Caco-2 (cell line): ENCODE data around the gene LMAN2. TPM values are rescaled to one million over a fixed set of nuclear protein-coding genes. Genes with fewer than 3 reads are reported as not detected.

Experiments used
- BruUV-seq: library from RNA; stranded (reverse); fragments of 400-500 nt; replicated peaks from 2 replicates; lab custom pipeline; 2021; lab: Mats Ljungman, UMichigan
- CTCF ChIA-PET: fragments of 300-600 bp; sonication (Branson Sonifier 250); formaldehyde crosslinking; loops from one replicate; lab custom pipeline; 2022; ENCODE audit warnings: antibody characterized with exemption; lab: Charles Lee
- POLR2A ChIA-PET: fragments of 300-600 bp; sonication (Branson Sonifier 250); formaldehyde crosslinking; loops from one replicate; lab custom pipeline; 2022; ENCODE audit warnings: antibody characterized with exemption; lab: Charles Lee
- DNase-seq, 2 experiments: peaks; one replicate each; pipeline versions ENCODE4 v3.0.0 to v3.0.0-alpha.2; 2020 to 2022
- H3K27me3 ChIP-seq: replicated peaks from 2 replicates; pipeline ENCODE4 v1.6.0; 2011; ENCODE audit warnings: low read length; ENCODE audit not compliant: control insufficient read depth, insufficient read depth
- H3K36me3 ChIP-seq: 2 replicates; pipeline ENCODE4 v1.5.1; 2011; ENCODE audit warnings: low read length; ENCODE audit not compliant: control insufficient read depth, insufficient read depth
- H3K4me1 ChIP-seq: fragments of 250-450 bp; sonication (Bioruptor Pico); 2 replicates; pipeline ENCODE4 v1.5.1; 2020; ENCODE audit warnings: mild to moderate bottlenecking
- H3K4me3 ChIP-seq: 2 replicates; pipeline ENCODE4 v1.5.1; 2011; ENCODE audit warnings: low read depth, mild to moderate bottlenecking, control low read depth, low read length
- H3K9me3 ChIP-seq: fragments of 250-450 bp; sonication (Bioruptor Pico); 2 replicates; pipeline ENCODE4 v1.5.1; 2020; ENCODE audit warnings: mild to moderate bottlenecking, moderate library complexity
- H3K27ac Mint-ChIP-seq: one replicate; pipeline ENCODE4 v1.8.0; 2022; ENCODE audit warnings: mixed read lengths; ENCODE audit not compliant: unreplicated experiment
- H3K27me3 Mint-ChIP-seq: one replicate; pipeline ENCODE4 v1.8.0; 2022; ENCODE audit warnings: mixed read lengths; ENCODE audit not compliant: insufficient read depth, unreplicated experiment
- H3K36me3 Mint-ChIP-seq: one replicate; pipeline ENCODE4 v1.8.0; 2022; ENCODE audit warnings: mild to moderate bottlenecking, mixed read lengths; ENCODE audit not compliant: insufficient read depth, unreplicated experiment
- H3K4me1 Mint-ChIP-seq: one replicate; pipeline ENCODE4 v1.8.0; 2022; ENCODE audit warnings: low read depth, mixed read lengths; ENCODE audit not compliant: unreplicated experiment
- H3K4me3 Mint-ChIP-seq: one replicate; pipeline ENCODE4 v1.8.0; 2022; ENCODE audit warnings: mild to moderate bottlenecking, moderate library complexity, mixed read lengths; ENCODE audit not compliant: unreplicated experiment
- H3K9me3 Mint-ChIP-seq: one replicate; pipeline ENCODE4 v1.8.0; 2022; ENCODE audit warnings: mixed read lengths; ENCODE audit not compliant: unreplicated experiment
- intact Hi-C: fragments of 100-400 bp; cut with micrococcal nuclease; formaldehyde crosslinking; loops from one replicate; pipeline ENCODE4 v1.10.0; 2022; ENCODE audit not compliant: unreplicated experiment
- total RNA-seq: library from RNA; stranded (reverse); gene quantifications from 2 replicates; pipeline ENCODE4 v1.2.3, GENCODE V29; 2022
- TF ChIP-seq, protein P1 (sequence below), 2 experiments: fragments of 200-600 bp in 1 of 2; IDR thresholded peaks; 1 replicate in 1 of 2; 2 replicates in 1 of 2; pipeline versions ENCODE4 v1.5.1 to v1.8.0; 2011 to 2022; ENCODE audit warnings: antibody characterized with exemption in 1 of 2, control low read depth in 1 of 2, inconsistent platforms in 1 of 2, low read depth in 1 of 2, low read length in 1 of 2, mild to moderate bottlenecking in 1 of 2, moderate library complexity in 1 of 2; ENCODE audit not compliant: insufficient read depth in 1 of 2, severe bottlenecking in 1 of 2, unreplicated experiment in 1 of 2

Gene LMAN2
- total RNA-seq, 1 experiment from 2014 or later = 241 TPM

DNA sequence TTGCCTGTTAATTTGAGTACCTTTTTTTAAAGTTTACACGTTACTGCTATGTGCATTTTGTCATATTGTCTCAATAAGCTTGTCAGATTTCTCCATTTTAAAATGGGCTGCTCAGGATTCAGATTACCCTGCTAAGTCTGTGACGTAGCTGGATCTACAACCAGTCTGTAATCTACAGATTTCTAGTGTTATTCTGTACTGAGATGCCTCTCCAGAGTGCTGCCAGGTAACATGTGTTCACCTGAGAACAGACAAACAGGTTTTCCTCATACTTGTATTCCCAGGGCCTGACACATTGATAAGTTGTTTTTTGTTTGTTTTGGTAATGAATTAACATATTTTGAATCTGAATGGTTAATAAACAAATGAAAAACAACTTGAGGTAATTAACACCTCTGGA is 63.3 kb downstream of the LMAN2 start:
- H3K36me3 Mint-ChIP-seq = peaks cover 44% of the 10 kb centered on the region
- H3K4me1 Mint-ChIP-seq = no peaks in the 10 kb centered on the region
- BruUV-seq = no TSS peak
- no peak overlapping the region for H3K27ac Mint-ChIP-seq
- no peak overlapping the region for H3K4me3 Mint-ChIP-seq
- H3K27me3 Mint-ChIP-seq = no peaks in the 10 kb centered on the region
- POLR2A ChIA-PET = no interaction called here
- H3K4me3 ChIP-seq = no peak overlapping the region
- CTCF ChIA-PET = no interaction called here
- no peak for DNase-seq
- H3K36me3 ChIP-seq = no peaks in the 10 kb centered on the region; the same call in none of the 2 replicates
- intact Hi-C loops = no loop called here
- no peaks in the 10 kb centered on the region for H3K27me3 ChIP-seq
- H3K9me3 Mint-ChIP-seq = no peaks in the 10 kb centered on the region
- no peaks in the 10 kb centered on the region for H3K4me1 ChIP-seq
- no peaks in the 10 kb centered on the region for H3K9me3 ChIP-seq
- TF ChIP-seq, protein P1, sequence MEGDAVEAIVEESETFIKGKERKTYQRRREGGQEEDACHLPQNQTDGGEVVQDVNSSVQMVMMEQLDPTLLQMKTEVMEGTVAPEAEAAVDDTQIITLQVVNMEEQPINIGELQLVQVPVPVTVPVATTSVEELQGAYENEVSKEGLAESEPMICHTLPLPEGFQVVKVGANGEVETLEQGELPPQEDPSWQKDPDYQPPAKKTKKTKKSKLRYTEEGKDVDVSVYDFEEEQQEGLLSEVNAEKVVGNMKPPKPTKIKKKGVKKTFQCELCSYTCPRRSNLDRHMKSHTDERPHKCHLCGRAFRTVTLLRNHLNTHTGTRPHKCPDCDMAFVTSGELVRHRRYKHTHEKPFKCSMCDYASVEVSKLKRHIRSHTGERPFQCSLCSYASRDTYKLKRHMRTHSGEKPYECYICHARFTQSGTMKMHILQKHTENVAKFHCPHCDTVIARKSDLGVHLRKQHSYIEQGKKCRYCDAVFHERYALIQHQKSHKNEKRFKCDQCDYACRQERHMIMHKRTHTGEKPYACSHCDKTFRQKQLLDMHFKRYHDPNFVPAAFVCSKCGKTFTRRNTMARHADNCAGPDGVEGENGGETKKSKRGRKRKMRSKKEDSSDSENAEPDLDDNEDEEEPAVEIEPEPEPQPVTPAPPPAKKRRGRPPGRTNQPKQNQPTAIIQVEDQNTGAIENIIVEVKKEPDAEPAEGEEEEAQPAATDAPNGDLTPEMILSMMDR (IDR thresholded peaks at IDR 0.05; ENCODE audit: insufficient read depth in 1 of 2, low read depth in 1 of 2, low read length in 1 of 2, severe bottlenecking in 1 of 2, unreplicated experiment in 1 of 2) = no peak

Other genes starting within 250 kb of the LMAN2 start
- gene NSD1, start 217.9 kb downstream of the LMAN2 start, total RNA-seq = 60.6 and 67.4 TPM in 2 replicates
- 29.9 and 31.7 TPM in 2 replicates for gene RAB24, start 47.9 kb downstream of the LMAN2 start, total RNA-seq
- 201 and 229 TPM in 2 replicates for gene PRELID1, start 47.9 kb downstream of the LMAN2 start, total RNA-seq
- gene MXD3, start 39.8 kb downstream of the LMAN2 start, total RNA-seq = 19.8 and 20.6 TPM in 2 replicates
- 15.2 and 16.7 TPM in 2 replicates for gene RGS14, start 6.3 kb upstream of the LMAN2 start, total RNA-seq
- not detected in 2 replicates for gene SLC34A1, start 32.8 kb upstream of the LMAN2 start, total RNA-seq
- gene PFN3, start 49.0 kb upstream of the LMAN2 start, total RNA-seq = not detected in 2 replicates
- gene F12, start 57.9 kb upstream of the LMAN2 start, total RNA-seq = 13.3 and 14.0 TPM in 2 replicates
- 64.4 and 71.9 TPM in 2 replicates for gene GRK6, start 75.0 kb upstream of the LMAN2 start, total RNA-seq
- gene PRR7, start 95.1 kb upstream of the LMAN2 start, total RNA-seq = 4.7 and 5.7 TPM in 2 replicates
- gene DBN1, start 122.0 kb upstream of the LMAN2 start, total RNA-seq = 139 and 144 TPM in 2 replicates
- 49.1 and 56.8 TPM in 2 replicates for gene PDLIM7, start 145.9 kb upstream of the LMAN2 start, total RNA-seq
- 7.9 and 10.1 TPM in 2 replicates for gene DOK3, start 158.2 kb upstream of the LMAN2 start, total RNA-seq
- gene DDX41, start 165.3 kb upstream of the LMAN2 start, total RNA-seq = 116 and 137 TPM in 2 replicates
- 72.9 and 82.7 TPM in 2 replicates for gene FAM193B, start 202.9 kb upstream of the LMAN2 start, total RNA-seq
- gene TMED9, start 240.5 kb upstream of the LMAN2 start, total RNA-seq = 236 and 240 TPM in 2 replicates
- gene B4GALT7, start 248.5 kb upstream of the LMAN2 start, total RNA-seq = 28.8 and 30.0 TPM in 2 replicates